Chondrocyte (in vitro differentiated cells): ENCODE data around the gene EPHA4. TPM values are rescaled to one million over a fixed set of nuclear protein-coding genes. Genes with fewer than 3 reads are reported as not detected.

Experiments used
- DNase-seq: peaks from one replicate; pipeline ENCODE4 v3.0.0; 2021; ENCODE audit warnings: mixed read lengths, low spot score
- H3K27ac Mint-ChIP-seq: one replicate; pipeline ENCODE4 v1.8.0; 2021; ENCODE audit warnings: mild to moderate bottlenecking, moderate library complexity, mixed read lengths; ENCODE audit not compliant: unreplicated experiment
- H3K27me3 Mint-ChIP-seq: 2 replicates; pipeline ENCODE4 v1.8.0; 2021; ENCODE audit warnings: low read depth, mixed read lengths
- H3K36me3 Mint-ChIP-seq: 2 replicates; pipeline ENCODE4 v1.8.0; 2021; ENCODE audit warnings: low read depth, mixed read lengths
- H3K4me1 Mint-ChIP-seq: 2 replicates; pipeline ENCODE4 v1.8.0; 2021; ENCODE audit warnings: low read depth, mild to moderate bottlenecking, mixed read lengths
- H3K4me3 Mint-ChIP-seq: one replicate; pipeline ENCODE4 v1.8.0; 2021; ENCODE audit warnings: mild to moderate bottlenecking, moderate library complexity, mixed read lengths; ENCODE audit not compliant: unreplicated experiment
- H3K9me3 Mint-ChIP-seq: 2 replicates; pipeline ENCODE4 v1.8.0; 2021; ENCODE audit warnings: low read depth, mixed read lengths
- total RNA-seq: library from RNA; stranded (reverse); gene quantifications from 3 replicates; pipeline ENCODE4 v1.2.1, GENCODE V29; 2021
- TF ChIP-seq, protein P1 (sequence below): fragments of 200-600 bp; sonication (generic); IDR thresholded peaks from 2 replicates; pipeline ENCODE4 v1.5.0; 2021; ENCODE audit warnings: antibody characterized with exemption, mild to moderate bottlenecking, moderate library complexity

EPHA4 gene
- total RNA-seq, 1 donor from 2014 or later = 3.9 TPM

DNA sequence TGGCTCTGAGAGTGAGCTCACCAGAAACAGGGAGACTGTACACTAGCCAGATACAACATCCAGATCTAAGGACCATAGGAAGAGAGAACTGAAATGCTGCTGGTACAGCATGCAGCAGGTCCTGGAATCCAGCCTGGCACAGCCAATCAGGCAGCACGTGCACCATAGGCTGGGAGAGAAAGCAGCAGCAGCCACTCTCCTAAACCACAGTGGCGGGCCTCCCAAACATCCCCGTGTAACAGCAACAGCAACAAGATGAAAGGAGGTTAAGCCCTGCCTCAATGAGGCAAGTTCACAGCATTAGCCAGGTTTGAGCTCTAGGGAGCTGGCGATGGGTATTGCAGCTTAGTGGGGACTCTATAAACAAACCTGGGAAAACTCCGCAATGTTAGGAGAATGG is 192.0 kb downstream of the EPHA4 start:
- TF ChIP-seq, protein P1, sequence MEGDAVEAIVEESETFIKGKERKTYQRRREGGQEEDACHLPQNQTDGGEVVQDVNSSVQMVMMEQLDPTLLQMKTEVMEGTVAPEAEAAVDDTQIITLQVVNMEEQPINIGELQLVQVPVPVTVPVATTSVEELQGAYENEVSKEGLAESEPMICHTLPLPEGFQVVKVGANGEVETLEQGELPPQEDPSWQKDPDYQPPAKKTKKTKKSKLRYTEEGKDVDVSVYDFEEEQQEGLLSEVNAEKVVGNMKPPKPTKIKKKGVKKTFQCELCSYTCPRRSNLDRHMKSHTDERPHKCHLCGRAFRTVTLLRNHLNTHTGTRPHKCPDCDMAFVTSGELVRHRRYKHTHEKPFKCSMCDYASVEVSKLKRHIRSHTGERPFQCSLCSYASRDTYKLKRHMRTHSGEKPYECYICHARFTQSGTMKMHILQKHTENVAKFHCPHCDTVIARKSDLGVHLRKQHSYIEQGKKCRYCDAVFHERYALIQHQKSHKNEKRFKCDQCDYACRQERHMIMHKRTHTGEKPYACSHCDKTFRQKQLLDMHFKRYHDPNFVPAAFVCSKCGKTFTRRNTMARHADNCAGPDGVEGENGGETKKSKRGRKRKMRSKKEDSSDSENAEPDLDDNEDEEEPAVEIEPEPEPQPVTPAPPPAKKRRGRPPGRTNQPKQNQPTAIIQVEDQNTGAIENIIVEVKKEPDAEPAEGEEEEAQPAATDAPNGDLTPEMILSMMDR = no peak
- Mint-ChIP-seq H3K27me3 (no peaks in the 10 kb centered on the region), H3K9me3 (no peaks in the 10 kb centered on the region), H3K4me3 (no peak overlapping the region), H3K27ac (no peak overlapping the region), H3K36me3 (no peaks in the 10 kb centered on the region), H3K4me1 (no peaks in the 10 kb centered on the region)
- no peak for DNase-seq

- Mint-ChIP-seq H3K4me1 (no peaks in the 10 kb centered on the region), H3K27me3 (no peaks in the 10 kb centered on the region), H3K9me3 (no peaks in the 10 kb centered on the region), H3K27ac (no peak overlapping the region), H3K4me3 (no peak overlapping the region), H3K36me3 (no peaks in the 10 kb centered on the region)
- TF ChIP-seq, protein P1 = no peak
- no peak for DNase-seq
Observed at GRCh38 chr2:221377597-221377996, 194.5 kb downstream of the EPHA4 start.

GRCh38 chr2:221377066-221377465 is 195.0 kb downstream of the EPHA4 start:
- TF ChIP-seq, protein P1 = no peak
- H3K4me1 Mint-ChIP-seq = peaks cover 4% of the 10 kb centered on the region
- H3K9me3 Mint-ChIP-seq = no peaks in the 10 kb centered on the region
- no peak overlapping the region for H3K27ac Mint-ChIP-seq
- H3K27me3 Mint-ChIP-seq = no peaks in the 10 kb centered on the region
- H3K36me3 Mint-ChIP-seq = no peaks in the 10 kb centered on the region
- H3K4me3 Mint-ChIP-seq = no peak overlapping the region
- DNase-seq = no peak

- H3K36me3 Mint-ChIP-seq = no peaks in the 10 kb centered on the region
- H3K4me3 Mint-ChIP-seq = no peak overlapping the region
- TF ChIP-seq, protein P1 = no peak
- no peak overlapping the region for H3K27ac Mint-ChIP-seq
- H3K9me3 Mint-ChIP-seq = no peaks in the 10 kb centered on the region
- peaks cover 6% of the 10 kb centered on the region for H3K4me1 Mint-ChIP-seq
- no peak for DNase-seq
- H3K27me3 Mint-ChIP-seq = peaks cover 5% of the 10 kb centered on the region
Observed at GRCh38 chr2:221374234-221374633, 197.9 kb downstream of the EPHA4 start.

- Mint-ChIP-seq H3K27ac (no peak overlapping the region), H3K9me3 (no peaks in the 10 kb centered on the region), H3K36me3 (no peaks in the 10 kb centered on the region), H3K4me3 (no peak overlapping the region), H3K4me1 (peaks cover 6% of the 10 kb centered on the region), H3K27me3 (peaks cover 6% of the 10 kb centered on the region)
- DNase-seq = no peak
- TF ChIP-seq, protein P1 = no peak
Observed at GRCh38 chr2:221372907-221373306, 199.2 kb downstream of the EPHA4 start.
